Ascending aorta (tissue), 2 donors: ENCODE data around the gene ZNF717. TPM values are rescaled to one million over a fixed set of nuclear protein-coding genes. Genes with fewer than 3 reads are reported as not detected.

Experiments used
- DNase-seq, 2 donors: peaks; one replicate each; pipeline ENCODE4 v3.0.0-alpha.2; 2019; ENCODE audit warnings: low spot score in 2 of 2
- H3K27ac ChIP-seq, 2 donors: fragments of 200-600 bp; sonication (generic); one replicate each; pipeline ENCODE4 v1.5.1; 2016 to 2017; ENCODE audit warnings: mild to moderate bottlenecking in 1 of 2
- H3K27me3 ChIP-seq: fragments of 200-600 bp; sonication (generic); one replicate; pipeline ENCODE4 v1.5.1; 2017
- H3K36me3 ChIP-seq, 2 donors: fragments of 200-600 bp; sonication (generic); one replicate each; pipeline ENCODE4 v1.5.1; 2016
- H3K4me1 ChIP-seq, 2 donors: fragments of 200-600 bp; sonication (generic); one replicate each; pipeline ENCODE4 v1.5.1; 2016 to 2017; ENCODE audit warnings: mild to moderate bottlenecking in 1 of 2
- H3K4me3 ChIP-seq, 2 donors: fragments of 200-600 bp; sonication (generic); one replicate each; pipeline ENCODE4 v1.5.1; 2016 to 2017; ENCODE audit warnings: mild to moderate bottlenecking in 1 of 2
- H3K9me3 ChIP-seq, 2 donors: fragments of 200-600 bp; sonication (generic); one replicate each; pipeline ENCODE4 v1.5.1; 2016
- CTCF ChIP-seq, 3 experiments: fragments of 200-600 bp in 2 of 3; fragments of 450-650 bp in 1 of 3; sonication (generic) in 2 of 3; IDR thresholded peaks; one replicate each; pipeline ENCODE4 v1.5.1; 2016 to 2019; ENCODE audit warnings: antibody characterized with exemption in 3 of 3, mild to moderate bottlenecking in 1 of 3, moderate library complexity in 1 of 3
- intact Hi-C: fragments of 100-400 bp; cut with DNase I; formaldehyde crosslinking; loops from one replicate; pipeline ENCODE4 v1.15.1; 2023
- total RNA-seq: library from RNA; depleted of rRNA; stranded (reverse); fragments of >200 nt; gene quantifications from one replicate; pipeline ENCODE4 v1.1.0, GENCODE V29; 2016

Gene ZNF717
- total RNA-seq, 1 donor from 2014 or later, result 4.4 TPM

- DNase-seq, result no peak
- Histone ChIP-seq H3K4me3 (no peak overlapping the region), H3K9me3 (peaks cover 0 to 34% of the 10 kb centered on the region in 2 donors), H3K27me3 (no peaks in the 10 kb centered on the region), H3K27ac (no peak overlapping the region), H3K4me1 (no peaks in the 10 kb centered on the region), H3K36me3 (no peaks in the 10 kb centered on the region)
- intact Hi-C loops, result no loop called here
- TF ChIP-seq CTCF (IDR thresholded peaks at IDR 0.05), result no peak
Measured at GRCh38 chr3:75692061-75692460, 93.3 kb downstream of the ZNF717 start.

- Histone ChIP-seq H3K4me1 (no peaks in the 10 kb centered on the region), H3K36me3 (no peaks in the 10 kb centered on the region), H3K9me3 (peaks cover 0 to 18% of the 10 kb centered on the region in 2 donors), H3K27ac (no peak overlapping the region), H3K4me3 (no peak overlapping the region), H3K27me3 (no peaks in the 10 kb centered on the region)
- no peak for DNase-seq
- intact Hi-C loops, result no loop called here
- no peak for TF ChIP-seq CTCF (IDR thresholded peaks at IDR 0.05)
Measured at GRCh38 chr3:75687323-75687722, 98.0 kb downstream of the ZNF717 start.

Other genes with a start within 250 kb of the ZNF717 start
- not detected for gene FRG2C, start 121.2 kb downstream of the ZNF717 start, total RNA-seq